C4-2B (cell line): ENCODE measurements around the gene DUSP16.

ENCODE experiments used
- H3K27ac ChIP-seq: fragments of 450-650 bp; 2 replicates; pipeline ENCODE4 v1.5.1; 2017
- CTCF ChIP-seq: fragments of 450-650 bp; conservative IDR thresholded peaks from 2 replicates; pipeline ENCODE4 v1.5.1; 2017; ENCODE audit warnings: mild to moderate bottlenecking
- ZFX ChIP-seq: fragments of 450-650 bp; IDR thresholded peaks from 2 replicates; pipeline ENCODE4 v1.6.1; 2017

Gene DUSP16

GRCh38 chr12:12542286-12542685, 20.4 kb downstream of the DUSP16 start:
- no peak overlapping the region for H3K27ac ChIP-seq
- TF ChIP-seq CTCF (no peak), ZFX (no peak)

- no peak for TF ChIP-seq CTCF
- no peak for TF ChIP-seq ZFX
- no peak overlapping the region for H3K27ac ChIP-seq
Observed at GRCh38 chr12:12541782-12542181, 20.9 kb downstream of the DUSP16 start.

- no peak overlapping the region for H3K27ac ChIP-seq
- TF ChIP-seq ZFX (no peak), CTCF (no peak)
Observed at GRCh38 chr12:12540261-12541013, 22.2 kb downstream of the DUSP16 start.

GRCh38 chr12:12539028-12539810, 23.4 kb downstream of the DUSP16 start:
- TF ChIP-seq ZFX: no peak
- no peak for TF ChIP-seq CTCF
- H3K27ac ChIP-seq: no peak overlapping the region

GRCh38 chr12:12538535-12538934, 24.1 kb downstream of the DUSP16 start:
- no peak overlapping the region for H3K27ac ChIP-seq
- TF ChIP-seq CTCF (no peak), ZFX (no peak)

- TF ChIP-seq ZFX: no peak
- no peak for TF ChIP-seq CTCF
- H3K27ac ChIP-seq: no peak overlapping the region
Observed at GRCh38 chr12:12537421-12537820, 25.2 kb downstream of the DUSP16 start.

- TF ChIP-seq CTCF (no peak), ZFX (no peak)
- no peak overlapping the region for H3K27ac ChIP-seq
Observed at GRCh38 chr12:12534975-12535374, 27.7 kb downstream of the DUSP16 start.
